SH-SY5Y (cell line): ENCODE data around the gene CCSER1.

Experiments
- GATA2 ChIP-seq: IDR thresholded peaks from 2 replicates; pipeline ENCODE4 v1.6.1; 2011; ENCODE audit warnings: mild to moderate bottlenecking, low read depth, low read length
- GATA3 ChIP-seq: IDR thresholded peaks from 2 replicates; pipeline ENCODE4 v1.6.1; 2011; ENCODE audit warnings: low read depth, mild to moderate bottlenecking, low read length, moderate library complexity

GRCh38 chr4:90786602-90787001 lies 659.4 kb downstream of the CCSER1 start:
- TF ChIP-seq GATA3 (peak; percentile 80; the same call in 1 of the 2 replicates), GATA2 (peak; percentile 69)
